ENCODE results near the gene CFAP100. TPM values are rescaled to one million over a fixed set of nuclear protein-coding genes. Genes with fewer than 3 reads are reported as not detected.

CFAP100 gene
- polyA plus RNA-seq, 4 donors: 0.40 to 3.0 (median 1.7) TPM

DNA sequence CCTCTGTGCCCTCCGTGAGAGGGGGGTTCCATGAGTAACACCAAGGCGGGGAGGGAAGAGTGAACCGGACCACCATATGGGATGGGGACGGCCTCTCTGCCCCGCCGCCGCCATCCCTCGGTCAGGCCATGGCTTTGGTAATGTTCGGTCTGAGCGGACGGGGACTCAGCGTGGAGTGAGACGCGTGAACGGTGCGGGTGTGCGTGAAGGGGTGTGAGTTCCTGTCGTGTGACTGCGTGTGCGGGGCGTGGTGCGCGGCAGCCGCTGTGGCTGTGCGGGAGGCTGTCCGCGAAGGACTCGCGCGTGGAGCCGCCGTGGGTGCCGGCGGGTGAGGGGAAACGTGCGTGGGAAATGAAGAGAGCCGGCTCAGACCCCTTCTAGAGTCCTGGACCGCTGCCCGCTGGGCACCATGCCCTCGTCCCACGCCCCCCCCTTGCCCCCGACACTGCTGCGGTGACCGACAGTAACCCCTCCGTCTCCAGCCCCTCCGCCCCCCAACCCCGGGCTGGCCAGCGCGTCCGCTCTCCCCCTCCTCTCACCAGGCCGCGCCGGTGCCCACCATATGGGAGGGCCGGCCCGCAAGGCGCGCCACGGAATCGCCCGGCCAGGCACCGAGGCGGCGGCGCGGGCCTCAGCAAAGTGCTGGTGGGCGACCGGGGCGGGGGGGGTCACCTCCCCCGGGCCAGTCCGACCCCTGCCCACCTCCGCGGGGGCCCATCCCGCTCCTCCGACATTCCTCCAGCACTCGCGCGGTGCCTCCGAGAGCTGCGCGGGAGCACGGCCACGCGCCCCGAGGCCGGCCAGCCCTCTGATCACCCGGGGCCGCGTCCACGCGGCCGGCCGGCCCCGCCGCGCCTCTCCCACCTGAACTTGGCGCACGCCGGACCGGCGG lies 38.1 kb upstream of the CFAP100 start:
- no peak for DNase-seq (ENCODE audit: low read depth in 4 of 4, low spot score in 2 of 4)

DNA sequence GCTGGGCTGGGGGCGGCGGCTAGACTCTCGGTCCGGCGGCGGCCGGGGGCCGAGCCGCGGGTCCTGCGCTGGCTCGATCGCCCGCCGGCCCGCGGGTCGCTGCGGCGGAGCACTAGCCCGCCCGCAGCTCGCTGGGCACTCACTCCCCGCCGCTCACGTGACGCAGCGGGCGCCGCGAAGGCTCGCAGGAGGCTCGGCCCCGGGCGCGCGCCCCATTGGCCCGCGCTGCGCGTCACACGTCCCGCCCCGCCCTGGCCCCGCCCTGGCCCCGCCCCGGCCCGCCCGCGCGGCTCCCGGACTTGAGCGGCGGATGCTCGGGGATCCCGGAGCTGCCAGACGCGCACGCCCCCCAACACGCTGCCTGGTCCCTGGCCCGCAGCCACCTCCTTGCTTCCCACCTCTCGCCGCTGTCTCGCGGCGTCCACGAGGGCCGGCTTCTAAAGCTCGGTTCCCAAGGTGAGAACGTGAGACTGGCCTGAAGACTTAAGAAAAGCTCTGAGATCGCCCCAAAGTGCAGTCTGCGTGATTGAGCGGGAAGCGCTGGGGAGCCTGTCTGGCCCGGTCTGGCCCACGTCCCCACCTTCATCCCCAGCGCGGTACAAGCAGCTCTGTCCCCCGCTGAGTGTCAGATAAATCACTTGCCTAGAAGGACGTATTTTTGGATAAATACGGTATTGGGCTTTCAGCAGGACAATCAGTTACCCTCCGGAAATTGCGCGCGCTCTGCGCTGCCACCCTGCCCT lies 37.2 kb upstream of the CFAP100 start, which contains the start of gene KLF15:
KLF15 (minus strand) TSS at position 114 of the 743 bp plus-strand sequence. CDS start 4,486 bp downstream, outside the sequence.
- peak in 2 of 4 donors; percentile 51 to 80 for DNase-seq (ENCODE audit: low read depth in 4 of 4, low spot score in 2 of 4)

GRCh38 chr3:126358038-126358815 lies 36.5 kb upstream of the CFAP100 start:
- DNase-seq (ENCODE audit: low read depth in 4 of 4, low spot score in 2 of 4): no peak

DNA sequence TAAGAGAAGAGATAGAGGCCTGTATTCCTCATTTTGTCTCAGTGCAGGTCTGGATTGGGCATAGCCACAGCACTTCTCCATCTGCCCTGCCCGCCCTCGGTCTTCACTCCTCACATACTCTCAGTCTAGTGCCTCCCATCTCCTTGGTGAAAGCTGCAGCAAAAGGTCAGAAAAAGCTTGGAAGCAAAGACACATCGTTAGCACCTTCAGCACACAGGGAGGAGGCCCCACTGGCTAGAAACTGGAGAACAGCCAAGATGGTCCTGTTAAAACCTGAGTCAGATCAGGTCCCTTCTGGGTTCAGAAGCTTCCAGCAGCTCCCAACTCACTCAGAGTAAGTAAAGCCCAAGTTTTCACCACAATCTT lies 35.9 kb upstream of the CFAP100 start:
- DNase-seq (ENCODE audit: low read depth in 4 of 4, low spot score in 2 of 4): no peak

DNA sequence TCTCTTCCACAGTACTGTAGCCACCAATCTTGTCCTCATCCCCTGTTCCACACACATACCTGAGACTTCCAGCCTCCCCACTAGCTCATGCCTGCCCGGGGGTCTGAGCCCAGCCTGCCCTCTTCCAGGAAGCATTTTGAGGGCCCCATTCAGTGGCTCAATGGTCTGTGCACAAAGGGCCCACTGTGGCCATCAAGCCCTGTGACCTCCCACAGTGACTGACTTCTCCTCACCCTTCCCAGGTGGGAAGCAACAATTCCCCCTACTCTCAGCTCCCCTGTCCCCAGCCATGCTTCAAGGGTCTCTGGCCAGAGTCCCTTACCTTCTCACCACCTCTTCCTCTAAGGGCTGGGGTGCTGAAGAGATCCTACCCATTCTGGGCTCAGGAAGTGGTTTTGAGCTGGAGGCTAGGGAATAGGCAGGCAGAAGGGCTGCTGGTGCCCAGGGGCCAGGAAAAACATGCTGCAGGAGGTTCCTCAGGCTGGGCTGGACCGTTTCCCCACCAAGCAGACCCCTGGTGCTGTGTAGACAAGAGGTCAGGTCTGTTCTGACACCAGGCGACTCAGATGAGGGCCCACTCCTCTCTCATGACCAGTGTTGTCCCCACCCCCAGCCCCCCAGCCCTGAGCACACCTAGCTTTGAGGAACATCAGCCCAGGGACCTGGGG lies 34.5 kb upstream of the CFAP100 start:
- no peak for DNase-seq (ENCODE audit: low read depth in 4 of 4, low spot score in 2 of 4)

GRCh38 chr3:126360714-126361060 lies 34.0 kb upstream of the CFAP100 start:
- DNase-seq (ENCODE audit: low read depth in 4 of 4, low spot score in 2 of 4): no peak

DNA sequence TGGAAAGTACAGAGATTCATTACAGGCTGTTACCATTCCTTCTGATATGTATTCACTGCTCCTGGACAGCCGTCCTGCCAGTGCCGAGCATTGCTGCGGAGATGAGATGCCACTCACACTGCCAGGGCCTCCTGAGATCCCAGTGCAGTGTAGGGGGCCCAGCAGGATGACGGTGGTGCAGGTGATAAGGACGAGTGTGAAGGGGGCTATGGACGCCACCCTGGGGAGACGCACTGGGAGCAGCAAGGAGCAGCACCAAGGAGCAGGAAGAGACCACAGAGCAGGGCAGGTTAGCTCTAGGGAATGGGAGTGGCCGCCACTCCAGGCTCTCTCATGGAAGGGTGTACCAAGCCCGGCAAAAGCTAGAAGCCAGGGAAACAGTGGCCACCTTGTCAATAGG lies 33.5 kb upstream of the CFAP100 start:
- no peak for DNase-seq (ENCODE audit: low read depth in 4 of 4, low spot score in 2 of 4)

- no peak for DNase-seq (ENCODE audit: low read depth in 4 of 4, low spot score in 2 of 4)
These were observed 30.5 kb upstream of the CFAP100 start for GRCh38 chr3:126364130-126364695.

DNA sequence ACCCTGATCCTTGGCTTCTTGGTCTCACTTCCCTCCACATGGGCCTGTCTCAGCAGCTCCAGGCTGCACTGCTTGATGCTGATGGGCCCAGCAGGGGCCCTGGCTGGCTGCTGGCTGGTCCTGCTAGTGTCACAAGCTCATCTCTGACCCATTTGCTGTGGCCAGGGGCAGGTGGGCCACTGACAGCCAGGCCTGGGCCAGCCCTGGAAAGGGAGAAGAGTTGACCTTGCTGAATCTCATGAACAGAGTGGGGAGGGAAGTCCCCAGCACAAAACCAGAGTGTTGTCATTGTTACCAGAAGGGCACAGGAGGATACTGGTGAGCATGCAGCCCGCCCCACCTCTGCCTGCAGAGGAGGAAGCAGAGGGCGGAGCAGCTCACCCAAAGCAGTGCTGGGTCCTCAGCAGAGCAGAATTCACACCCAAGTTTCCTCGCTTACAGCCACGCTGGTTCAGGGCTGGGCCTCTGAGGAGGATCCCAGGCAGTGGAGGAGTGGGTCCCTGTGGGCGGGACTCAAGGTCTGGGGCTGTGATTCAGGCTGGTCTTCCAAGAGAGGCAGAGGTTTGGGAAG lies 29.9 kb upstream of the CFAP100 start:
- DNase-seq (ENCODE audit: low read depth in 4 of 4, low spot score in 2 of 4): no peak

DNA sequence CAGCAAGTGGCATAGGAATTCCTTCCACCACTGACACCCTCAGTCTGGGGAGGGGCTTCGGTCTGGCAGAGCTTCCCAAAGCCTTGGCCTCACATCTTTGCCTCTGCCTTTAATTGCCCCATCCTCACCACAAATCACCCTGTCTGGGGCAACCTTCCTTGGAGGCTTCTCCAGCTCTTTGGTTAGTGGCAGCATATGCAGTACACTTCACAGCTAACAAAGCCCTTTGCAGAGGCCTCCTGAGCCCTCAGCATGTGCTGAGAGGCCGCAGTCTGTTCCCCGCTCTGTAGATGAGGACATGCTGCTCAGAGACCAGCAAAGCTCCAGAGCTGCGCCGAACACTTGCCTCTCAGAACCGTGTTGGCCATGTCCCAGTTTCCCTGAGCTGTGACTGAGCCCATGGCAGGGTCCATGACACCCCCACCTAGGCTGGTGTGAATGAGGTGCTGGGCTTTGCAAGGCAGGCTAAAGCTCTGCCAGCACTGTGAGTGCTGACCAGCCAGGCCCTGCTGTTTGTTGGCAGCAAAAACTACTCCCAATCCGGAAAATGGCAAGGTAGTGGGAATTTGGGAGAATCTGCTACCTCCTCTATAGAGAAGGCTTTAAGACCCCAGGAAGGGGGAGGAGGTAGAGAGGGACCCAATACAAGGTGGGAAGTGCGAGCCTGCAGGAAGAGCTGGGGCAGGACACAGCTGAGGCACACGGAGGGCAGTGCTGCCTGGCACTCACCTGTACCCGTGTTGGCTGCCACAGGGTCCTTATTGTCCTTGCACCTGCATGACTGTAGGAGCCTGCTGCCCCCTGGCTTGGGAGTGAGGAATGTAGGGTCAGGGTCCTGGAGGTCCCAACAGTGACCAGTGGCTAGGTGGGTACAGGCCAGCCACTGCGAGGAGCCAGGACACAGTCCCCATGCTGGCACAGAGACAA lies 29.1 kb upstream of the CFAP100 start:
- no peak for DNase-seq (ENCODE audit: low read depth in 4 of 4, low spot score in 2 of 4)

- no peak for DNase-seq (ENCODE audit: low read depth in 4 of 4, low spot score in 2 of 4)
These were observed 27.3 kb upstream of the CFAP100 start for GRCh38 chr3:126367316-126367805.

GRCh38 chr3:126369490-126369889 lies 25.2 kb upstream of the CFAP100 start:
- DNase-seq (ENCODE audit: low read depth in 4 of 4, low spot score in 2 of 4): no peak

DNA sequence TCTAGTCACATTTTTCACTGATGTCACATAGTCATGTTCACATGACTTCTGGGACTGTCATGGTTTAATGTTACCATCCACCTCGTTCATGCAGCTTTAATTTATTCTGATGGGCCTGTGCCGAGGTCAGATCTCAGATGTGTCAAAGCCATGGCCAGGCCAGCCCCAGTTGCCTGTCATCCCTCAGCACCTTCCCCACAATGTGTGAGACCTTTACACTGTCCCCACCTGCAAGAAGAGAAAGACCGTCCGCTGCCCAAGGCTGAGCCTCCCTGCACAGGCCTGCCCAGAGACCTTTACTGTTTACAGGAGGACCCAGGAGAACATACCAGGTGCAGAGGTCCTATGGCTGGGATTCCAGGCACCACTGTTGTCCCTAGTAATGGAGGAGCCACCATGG lies 24.7 kb upstream of the CFAP100 start:
- no peak for DNase-seq (ENCODE audit: low read depth in 4 of 4, low spot score in 2 of 4)

GRCh38 chr3:126370606-126371005 lies 24.1 kb upstream of the CFAP100 start:
- DNase-seq (ENCODE audit: low read depth in 4 of 4, low spot score in 2 of 4): no peak

- DNase-seq (ENCODE audit: low read depth in 4 of 4, low spot score in 2 of 4): no peak
These were observed 23.5 kb upstream of the CFAP100 start for GRCh38 chr3:126371096-126371705.

- no peak for DNase-seq (ENCODE audit: low read depth in 4 of 4, low spot score in 2 of 4)
These were observed 22.1 kb upstream of the CFAP100 start for GRCh38 chr3:126372413-126373145.

DNA sequence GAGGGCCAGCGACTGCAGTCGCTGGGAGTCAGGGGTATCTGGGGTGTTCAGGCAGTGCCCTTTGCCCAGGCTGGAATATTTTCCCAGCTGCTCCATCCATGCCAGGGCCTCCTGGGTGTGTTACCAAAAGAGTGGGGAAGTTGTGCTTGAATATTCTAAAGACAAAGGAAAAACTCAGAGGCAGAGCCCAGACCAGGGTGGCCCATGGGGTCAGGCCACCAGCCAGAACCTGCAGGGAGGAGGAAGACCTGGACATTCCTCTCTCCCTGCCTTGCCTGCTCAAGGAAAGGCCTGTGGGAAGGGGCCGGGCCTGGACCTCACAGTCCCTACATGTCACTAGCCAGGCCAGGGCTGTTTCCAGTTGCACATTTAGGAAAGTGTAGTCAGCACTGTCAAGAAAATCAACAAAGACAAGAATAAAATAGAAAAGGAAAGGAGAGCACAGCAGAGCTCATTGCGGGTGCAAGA lies 21.5 kb upstream of the CFAP100 start:
- no peak for DNase-seq (ENCODE audit: low read depth in 4 of 4, low spot score in 2 of 4)

Data from left renal cortex interstitium (tissue), 4 donors.